Measurements from ENCODE around the gene ADAM33.

Gene ADAM33

DNA sequence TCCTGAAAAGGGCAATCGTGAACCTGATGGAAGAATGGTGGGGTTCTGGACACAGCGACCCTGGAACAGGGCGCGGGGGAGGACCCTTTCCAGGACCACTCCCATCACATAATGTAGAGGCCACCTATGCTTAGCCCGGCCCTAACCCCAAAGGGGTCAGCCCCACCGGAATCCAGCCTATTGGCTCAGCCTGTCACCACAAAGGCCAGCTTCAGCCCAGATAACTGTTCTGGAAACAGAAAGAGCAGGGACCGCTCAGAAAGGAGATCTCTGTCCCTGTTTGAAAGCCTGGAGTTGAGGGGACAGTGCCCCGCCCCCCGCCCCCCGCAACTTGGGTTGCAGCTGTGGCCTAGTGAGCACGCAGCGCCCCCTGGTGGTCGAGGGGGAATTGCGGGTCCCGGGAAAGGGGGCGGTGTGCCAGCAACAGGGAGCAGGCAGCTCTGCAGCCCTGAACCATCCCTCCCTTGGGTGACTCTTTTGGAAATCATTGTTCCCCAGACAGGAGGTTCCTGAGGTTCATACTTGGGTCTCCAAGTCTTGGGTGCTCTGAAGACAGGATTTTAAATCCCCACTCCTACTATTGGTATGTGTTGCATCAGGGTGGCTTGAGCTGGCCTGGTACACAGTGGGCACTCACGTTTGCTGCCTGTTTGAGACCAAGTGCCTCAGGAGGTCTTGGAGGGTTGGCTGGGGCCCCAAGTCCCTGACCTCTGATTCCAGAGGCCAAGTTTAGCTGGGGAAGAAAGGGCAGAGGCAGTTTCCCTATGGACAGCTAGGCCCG is 29.1 kb upstream of the ADAM33 start:
- H3K4me1 ChIP-seq (ENCODE audit: low read length) = peaks cover 12% of the 10 kb centered on the region
- no peak overlapping the region for H2AFZ ChIP-seq (ENCODE audit: low read length)
- peaks cover 3% of the 10 kb centered on the region; the same call in 1 of the 2 replicates for H3F3A ChIP-seq (ENCODE audit: insufficient read depth, low read length)
- H3K4me2 ChIP-seq (ENCODE audit: low read depth, low read length) = no peak overlapping the region
- H3K9me3 ChIP-seq (replicated peaks; ENCODE audit: insufficient read depth, low read length) = no peaks in the 10 kb centered on the region
- DNase-seq = peak; percentile 58
- no peak overlapping the region for H3K27ac ChIP-seq (ENCODE audit: low read length)
- TF ChIP-seq EZH2 (optimal IDR thresholded peaks at IDR 0.05; ENCODE audit: low read depth, low read length) = no peak
- TF ChIP-seq, protein P1, sequence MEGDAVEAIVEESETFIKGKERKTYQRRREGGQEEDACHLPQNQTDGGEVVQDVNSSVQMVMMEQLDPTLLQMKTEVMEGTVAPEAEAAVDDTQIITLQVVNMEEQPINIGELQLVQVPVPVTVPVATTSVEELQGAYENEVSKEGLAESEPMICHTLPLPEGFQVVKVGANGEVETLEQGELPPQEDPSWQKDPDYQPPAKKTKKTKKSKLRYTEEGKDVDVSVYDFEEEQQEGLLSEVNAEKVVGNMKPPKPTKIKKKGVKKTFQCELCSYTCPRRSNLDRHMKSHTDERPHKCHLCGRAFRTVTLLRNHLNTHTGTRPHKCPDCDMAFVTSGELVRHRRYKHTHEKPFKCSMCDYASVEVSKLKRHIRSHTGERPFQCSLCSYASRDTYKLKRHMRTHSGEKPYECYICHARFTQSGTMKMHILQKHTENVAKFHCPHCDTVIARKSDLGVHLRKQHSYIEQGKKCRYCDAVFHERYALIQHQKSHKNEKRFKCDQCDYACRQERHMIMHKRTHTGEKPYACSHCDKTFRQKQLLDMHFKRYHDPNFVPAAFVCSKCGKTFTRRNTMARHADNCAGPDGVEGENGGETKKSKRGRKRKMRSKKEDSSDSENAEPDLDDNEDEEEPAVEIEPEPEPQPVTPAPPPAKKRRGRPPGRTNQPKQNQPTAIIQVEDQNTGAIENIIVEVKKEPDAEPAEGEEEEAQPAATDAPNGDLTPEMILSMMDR (IDR thresholded peaks at IDR 0.05; ENCODE audit: low read length) = peak; percentile 97
- H3K4me3 ChIP-seq (ENCODE audit: low read length) = no peak overlapping the region
- H3K9me2 ChIP-seq (replicated peaks; ENCODE audit: insufficient read depth, low read length) = no peaks in the 10 kb centered on the region
- H3K79me2 ChIP-seq (ENCODE audit: low read length) = no peaks in the 10 kb centered on the region
- no peaks in the 10 kb centered on the region for H4K20me1 ChIP-seq (ENCODE audit: insufficient read depth, low read length)
- no peaks in the 10 kb centered on the region for H3K36me3 ChIP-seq (replicated peaks; ENCODE audit: insufficient read depth, low read length)
- H3K27me3 ChIP-seq (replicated peaks; ENCODE audit: insufficient read depth, low read length) = no peaks in the 10 kb centered on the region
- H3K9ac ChIP-seq (ENCODE audit: low read length) = no peak overlapping the region

DNA sequence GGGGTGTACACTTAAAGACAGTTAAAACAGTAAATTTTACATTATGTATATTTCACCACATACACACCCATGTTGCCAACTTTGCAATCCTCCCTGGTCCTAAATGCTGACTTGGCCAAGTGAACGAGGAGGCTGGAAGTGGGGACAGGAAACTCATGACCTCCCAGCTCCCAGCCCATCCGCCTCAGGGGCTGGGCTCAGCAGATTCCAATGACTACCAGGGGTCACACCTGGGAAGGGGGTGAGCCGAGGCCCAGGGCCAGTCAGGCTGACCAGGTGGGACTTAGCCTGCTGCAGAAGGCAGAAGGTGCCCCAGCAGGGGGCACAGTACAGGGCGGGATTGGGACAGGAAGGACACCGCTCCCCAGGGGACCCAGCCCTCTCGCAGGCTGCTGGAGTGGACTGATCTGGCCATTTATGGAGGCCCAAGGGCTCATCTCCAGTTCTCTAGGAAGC is 28.2 kb upstream of the ADAM33 start:
- Histone ChIP-seq H3K27ac (ENCODE audit: low read length) (no peak overlapping the region), H3K4me3 (ENCODE audit: low read length) (no peak overlapping the region), H3K9me3 (replicated peaks; ENCODE audit: insufficient read depth, low read length) (no peaks in the 10 kb centered on the region), H3K36me3 (replicated peaks; ENCODE audit: insufficient read depth, low read length) (no peaks in the 10 kb centered on the region), H4K20me1 (ENCODE audit: insufficient read depth, low read length) (no peaks in the 10 kb centered on the region), H3K9me2 (replicated peaks; ENCODE audit: insufficient read depth, low read length) (no peaks in the 10 kb centered on the region), H3K4me1 (ENCODE audit: low read length) (peaks cover 12% of the 10 kb centered on the region), H3K9ac (ENCODE audit: low read length) (no peak overlapping the region), H3F3A (ENCODE audit: insufficient read depth, low read length) (peaks cover 3% of the 10 kb centered on the region; the same call in 1 of the 2 replicates), H3K79me2 (ENCODE audit: low read length) (no peaks in the 10 kb centered on the region), H3K4me2 (ENCODE audit: low read depth, low read length) (no peak overlapping the region), H2AFZ (ENCODE audit: low read length) (no peak overlapping the region), H3K27me3 (replicated peaks; ENCODE audit: insufficient read depth, low read length) (no peaks in the 10 kb centered on the region)
- TF ChIP-seq EZH2 (optimal IDR thresholded peaks at IDR 0.05; ENCODE audit: low read depth, low read length) (no peak), EZH2phosphoT487 (IDR thresholded peaks at IDR 0.05; ENCODE audit: low read length) (no peak)
- TF ChIP-seq, protein P1 (IDR thresholded peaks at IDR 0.05; ENCODE audit: low read length) = no peak
- DNase-seq = no peak

DNA sequence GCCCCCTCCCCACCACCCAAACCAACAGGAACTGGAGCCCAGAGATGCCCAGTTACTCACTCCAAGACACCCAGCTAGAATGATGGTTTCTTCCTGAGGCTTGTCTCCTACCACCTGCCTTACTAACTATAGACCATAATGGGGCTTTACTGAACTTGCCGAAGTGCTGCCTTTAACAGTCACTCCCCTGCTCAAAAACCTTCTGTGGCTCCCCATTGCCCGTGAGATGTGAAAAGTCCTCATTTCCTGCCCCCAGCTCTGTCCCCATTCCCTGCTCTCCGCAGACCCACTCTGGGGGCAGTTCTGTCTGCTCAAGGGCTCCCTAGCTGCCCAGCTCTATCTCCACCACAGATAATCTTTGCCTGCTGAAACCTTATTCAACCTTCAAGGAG is 25.7 kb upstream of the ADAM33 start:
- Histone ChIP-seq H3K79me2 (ENCODE audit: low read length) (no peaks in the 10 kb centered on the region), H3K9me3 (replicated peaks; ENCODE audit: insufficient read depth, low read length) (no peaks in the 10 kb centered on the region), H4K20me1 (ENCODE audit: insufficient read depth, low read length) (no peaks in the 10 kb centered on the region), H3K4me1 (ENCODE audit: low read length) (no peaks in the 10 kb centered on the region), H3K9ac (ENCODE audit: low read length) (no peak overlapping the region), H2AFZ (ENCODE audit: low read length) (no peak overlapping the region), H3F3A (ENCODE audit: insufficient read depth, low read length) (no peaks in the 10 kb centered on the region), H3K36me3 (replicated peaks; ENCODE audit: insufficient read depth, low read length) (no peaks in the 10 kb centered on the region), H3K4me3 (ENCODE audit: low read length) (no peak overlapping the region), H3K27me3 (replicated peaks; ENCODE audit: insufficient read depth, low read length) (no peaks in the 10 kb centered on the region), H3K9me2 (replicated peaks; ENCODE audit: insufficient read depth, low read length) (no peaks in the 10 kb centered on the region), H3K4me2 (ENCODE audit: low read depth, low read length) (no peak overlapping the region), H3K27ac (ENCODE audit: low read length) (no peak overlapping the region)
- no peak for DNase-seq
- TF ChIP-seq EZH2phosphoT487 (IDR thresholded peaks at IDR 0.05; ENCODE audit: low read length) (no peak), EZH2 (optimal IDR thresholded peaks at IDR 0.05; ENCODE audit: low read depth, low read length) (no peak)
- TF ChIP-seq, protein P1 (IDR thresholded peaks at IDR 0.05; ENCODE audit: low read length) = no peak
